GM21381 (cell line): ENCODE measurements around the gene NOP53.
"Not testable (repeated sequence)": the region's sequence is repeated elsewhere in the genome, so short reads cannot be mapped to it uniquely, and the experiment has no call there.

Experiments used
- ATAC-seq: cut with Tn5 transposase; IDR thresholded peaks from one replicate; pipeline ENCODE4 v1.9.1; 2021; ENCODE audit warnings: mild to moderate bottlenecking, moderate library complexity; ENCODE audit not compliant: unreplicated experiment

The NOP53 gene

DNA sequence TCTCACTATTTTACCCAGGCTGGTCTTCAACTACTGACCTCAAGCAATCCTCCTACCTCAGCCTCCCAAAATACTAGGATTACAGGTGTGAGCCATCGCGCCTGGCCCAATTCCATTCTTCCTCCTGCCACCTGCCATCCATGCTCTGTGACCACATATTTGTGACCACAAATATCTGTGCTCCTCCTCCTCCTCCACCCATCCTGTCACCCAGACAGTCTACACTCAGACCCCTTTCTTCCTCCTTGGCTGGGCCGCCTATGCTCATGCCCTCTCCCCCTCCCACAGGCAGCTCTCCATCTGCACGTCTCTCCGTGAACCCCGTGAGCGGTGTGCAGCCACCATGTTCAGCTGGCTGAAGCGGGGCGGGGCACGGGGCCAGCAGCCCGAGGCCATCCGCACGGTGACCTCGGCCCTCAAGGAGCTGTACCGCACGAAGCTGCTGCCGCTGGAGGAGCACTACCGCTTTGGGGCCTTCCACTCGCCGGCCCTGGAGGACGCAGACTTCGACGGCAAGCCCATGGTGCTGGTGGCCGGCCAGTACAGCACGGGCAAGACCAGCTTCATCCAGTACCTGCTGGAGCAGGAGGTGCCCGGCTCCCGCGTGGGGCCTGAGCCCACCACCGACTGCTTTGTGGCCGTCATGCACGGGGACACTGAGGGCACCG lies 28.9 kb upstream of the NOP53 start:
- no peak for ATAC-seq

DNA sequence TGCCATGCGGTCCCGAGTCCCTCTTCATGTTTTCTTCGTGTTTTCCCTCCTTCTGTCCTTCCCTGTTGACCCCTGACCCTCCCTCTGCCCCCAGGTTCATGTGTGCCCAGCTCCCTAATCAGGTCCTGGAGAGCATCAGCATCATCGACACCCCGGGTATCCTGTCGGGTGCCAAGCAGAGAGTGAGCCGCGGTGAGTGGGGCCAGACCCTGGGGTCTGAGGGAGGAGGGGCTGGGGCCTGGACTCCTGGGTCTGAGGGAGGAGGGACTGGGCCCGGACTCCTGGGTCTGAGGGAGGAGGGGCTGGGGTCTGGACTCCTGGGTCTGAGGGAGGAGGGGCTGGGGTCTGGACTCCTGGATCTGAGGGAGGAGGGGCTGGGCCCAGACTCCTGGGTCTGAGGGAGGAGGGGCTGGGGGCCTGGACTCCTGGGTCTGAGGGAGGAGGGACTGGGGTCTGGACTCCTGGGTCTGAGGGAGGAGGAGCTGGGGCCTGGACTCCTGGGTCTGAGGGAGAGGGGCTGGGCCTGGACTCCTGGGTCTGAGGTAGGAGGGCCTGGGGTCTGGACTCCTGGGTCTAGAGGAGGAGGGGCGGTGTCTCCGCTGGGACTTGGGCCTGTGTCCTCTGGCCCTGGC lies 26.8 kb upstream of the NOP53 start:
- not testable (repeated sequence) for ATAC-seq

DNA sequence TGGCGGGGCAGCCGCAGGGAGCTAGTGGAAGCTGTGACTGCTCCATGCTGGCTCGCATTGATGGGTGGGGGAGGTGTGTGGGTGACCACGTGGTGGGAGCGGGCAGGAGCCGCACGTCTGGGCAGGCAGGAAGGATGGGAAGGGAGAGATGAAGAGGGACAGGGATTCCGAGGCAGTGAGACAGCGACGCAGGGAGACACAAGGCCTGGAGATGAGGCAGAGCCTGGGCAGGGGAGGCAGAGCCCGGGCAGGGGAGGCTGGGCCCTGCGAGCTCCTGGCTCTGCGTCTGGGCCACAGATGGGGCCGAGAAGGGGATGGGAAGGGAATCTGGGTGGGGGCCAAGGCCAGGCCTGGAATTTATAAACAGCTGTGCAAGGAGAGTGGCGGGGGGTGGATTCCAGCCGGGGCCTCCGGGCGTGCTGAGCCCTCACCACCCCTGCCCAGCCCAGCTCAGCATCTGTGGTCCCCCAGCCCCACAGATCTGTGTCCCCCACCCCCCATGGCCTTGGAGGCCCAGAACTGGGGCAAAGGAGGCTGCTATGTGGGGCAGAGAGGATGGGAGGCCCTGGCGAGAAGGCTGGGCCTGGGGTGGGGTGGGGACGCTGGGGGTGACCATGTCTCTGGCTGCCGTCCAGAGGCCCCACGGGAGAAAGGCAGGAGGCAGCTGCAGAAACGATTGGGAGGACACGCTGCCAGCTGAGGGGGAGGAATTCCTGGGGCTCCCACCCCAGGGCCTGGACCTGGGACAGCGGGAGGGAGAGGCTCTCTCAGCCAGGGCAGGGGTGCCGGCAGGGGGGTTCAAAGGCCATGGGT lies 26.1 kb upstream of the NOP53 start:
- ATAC-seq = no peak

DNA sequence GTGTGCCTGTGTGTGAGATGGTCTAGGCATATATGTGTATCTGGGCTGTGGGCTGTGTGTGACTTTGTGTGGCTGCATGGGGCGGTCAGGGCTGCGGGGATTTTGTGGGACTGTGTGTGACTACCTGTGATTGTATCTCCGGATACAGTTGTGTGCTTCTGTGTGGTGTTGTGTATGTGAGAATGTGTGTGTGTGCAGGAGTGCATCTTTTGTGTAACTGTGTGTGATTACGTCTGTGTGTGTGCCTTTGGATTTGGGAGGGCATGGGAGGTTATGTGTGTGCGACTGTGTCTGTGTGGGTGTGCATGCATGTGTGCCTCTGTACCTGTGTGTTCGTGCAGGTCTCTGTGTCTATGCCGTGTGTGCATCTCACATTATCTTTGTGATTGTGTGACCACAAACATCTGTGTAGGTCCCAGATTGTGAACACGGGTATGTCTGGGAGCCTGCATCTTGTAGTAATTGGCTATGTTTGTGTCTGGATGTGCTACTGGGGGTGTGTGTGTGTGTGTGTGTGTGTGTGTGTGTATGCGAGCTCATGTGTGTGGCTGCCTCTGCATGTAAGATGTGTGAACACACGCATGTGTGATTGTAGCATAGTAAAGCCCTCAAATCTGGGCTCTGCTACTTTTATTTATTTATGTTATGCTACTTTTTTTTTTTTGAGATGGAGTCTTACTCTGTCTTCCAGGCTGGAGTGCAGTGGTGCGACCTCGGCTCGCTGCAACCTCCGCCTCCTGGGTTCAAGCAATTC lies 24.5 kb upstream of the NOP53 start:
- no peak for ATAC-seq

DNA sequence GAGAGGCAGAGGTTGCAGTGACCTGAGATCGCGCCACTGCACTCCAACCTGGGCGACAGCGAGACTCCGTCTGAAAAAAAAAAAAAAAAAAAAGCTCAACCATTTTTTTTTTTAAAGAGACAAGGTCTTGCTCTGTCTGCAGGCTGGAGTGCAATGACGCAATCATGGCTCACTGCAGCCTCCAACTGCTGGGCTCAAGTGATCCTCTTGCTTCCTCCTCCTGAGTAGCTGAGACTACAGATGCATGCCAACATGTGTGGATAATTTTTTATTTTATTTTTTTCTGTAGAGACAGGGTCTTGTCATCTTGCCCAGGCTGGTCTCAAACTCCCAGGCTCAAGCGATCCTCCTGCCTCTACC lies 21.8 kb upstream of the NOP53 start:
- no peak for ATAC-seq

DNA sequence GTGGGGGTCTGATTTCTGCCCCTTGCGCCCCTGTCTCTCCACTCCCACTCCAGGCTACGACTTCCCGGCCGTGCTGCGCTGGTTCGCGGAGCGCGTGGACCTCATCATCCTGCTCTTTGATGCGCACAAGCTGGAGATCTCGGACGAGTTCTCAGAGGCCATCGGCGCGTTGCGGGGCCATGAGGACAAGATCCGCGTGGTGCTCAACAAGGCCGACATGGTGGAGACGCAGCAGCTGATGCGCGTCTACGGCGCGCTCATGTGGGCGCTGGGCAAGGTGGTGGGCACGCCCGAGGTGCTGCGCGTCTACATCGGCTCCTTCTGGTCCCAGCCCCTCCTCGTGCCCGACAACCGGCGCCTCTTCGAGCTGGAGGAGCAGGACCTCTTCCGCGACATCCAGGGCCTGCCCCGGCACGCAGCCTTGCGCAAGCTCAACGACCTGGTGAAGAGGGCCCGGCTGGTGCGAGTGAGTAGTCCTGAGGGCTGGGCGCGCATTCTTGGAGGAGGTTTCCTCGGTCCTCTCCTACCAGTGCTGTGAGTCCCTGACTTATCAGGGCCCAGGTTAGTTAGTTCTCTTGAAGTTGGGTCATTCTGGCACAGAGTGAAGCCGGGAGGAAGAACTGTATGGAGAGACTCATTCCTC lies 19.5 kb upstream of the NOP53 start:
- no peak for ATAC-seq

DNA sequence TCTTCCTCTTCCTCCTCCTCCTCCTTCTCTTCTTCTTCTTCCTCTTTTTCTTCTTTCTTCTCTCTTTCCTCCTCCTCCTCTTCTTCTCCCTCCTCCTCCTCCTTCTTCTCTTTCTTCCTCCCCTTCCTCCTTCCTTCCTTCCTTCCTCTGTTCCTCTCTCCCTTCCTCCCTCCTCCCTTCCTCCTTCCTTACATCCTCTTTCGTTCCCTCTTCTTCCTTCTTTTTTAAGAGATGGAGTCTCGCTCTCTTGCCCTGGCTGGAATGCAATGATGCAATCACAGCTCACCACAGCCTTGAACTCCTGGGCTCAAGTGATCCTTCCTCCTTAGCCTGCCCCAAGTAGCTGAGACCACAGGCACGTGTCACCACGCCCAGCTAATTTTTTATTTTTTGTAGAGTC lies 18.9 kb upstream of the NOP53 start:
- ATAC-seq = no peak

DNA sequence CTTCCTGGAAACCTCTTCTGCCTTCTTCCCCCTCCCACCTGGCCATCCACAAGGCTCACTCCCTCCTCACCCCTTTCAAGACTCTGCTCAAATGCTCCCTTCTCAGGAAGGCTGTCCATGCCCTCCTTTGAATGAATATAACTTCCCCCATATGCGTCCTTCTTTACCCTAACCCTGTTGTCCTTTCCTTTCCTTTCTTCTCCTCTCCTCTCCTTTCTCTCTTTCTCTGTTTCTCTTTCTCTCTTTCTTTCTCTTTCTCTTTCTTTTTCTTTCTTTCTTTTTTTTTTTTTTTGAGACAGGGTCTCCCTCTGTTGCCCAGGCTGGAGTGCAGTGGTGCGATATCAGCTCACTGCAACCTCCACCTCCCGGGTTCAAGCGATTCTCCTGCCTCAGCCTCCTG lies 17.1 kb upstream of the NOP53 start:
- ATAC-seq = not testable (repeated sequence)

DNA sequence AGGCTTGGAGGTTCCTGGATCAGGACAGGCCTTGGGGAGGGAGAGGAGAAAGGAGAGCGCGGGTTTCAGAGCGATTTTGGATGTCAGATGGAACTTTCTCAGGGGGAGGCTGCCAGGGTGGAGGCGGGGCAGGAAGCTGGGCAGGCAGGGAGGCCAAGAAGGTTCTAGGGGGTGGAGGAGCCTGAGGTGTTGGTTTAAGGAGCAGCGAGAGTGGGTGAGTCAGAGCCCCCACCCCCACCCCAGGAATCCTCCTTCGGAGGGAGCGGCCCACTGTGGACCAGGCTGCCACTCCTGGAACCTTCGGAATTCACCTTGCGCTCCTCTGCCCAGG lies 15.9 kb upstream of the NOP53 start:
- ATAC-seq = no peak

DNA sequence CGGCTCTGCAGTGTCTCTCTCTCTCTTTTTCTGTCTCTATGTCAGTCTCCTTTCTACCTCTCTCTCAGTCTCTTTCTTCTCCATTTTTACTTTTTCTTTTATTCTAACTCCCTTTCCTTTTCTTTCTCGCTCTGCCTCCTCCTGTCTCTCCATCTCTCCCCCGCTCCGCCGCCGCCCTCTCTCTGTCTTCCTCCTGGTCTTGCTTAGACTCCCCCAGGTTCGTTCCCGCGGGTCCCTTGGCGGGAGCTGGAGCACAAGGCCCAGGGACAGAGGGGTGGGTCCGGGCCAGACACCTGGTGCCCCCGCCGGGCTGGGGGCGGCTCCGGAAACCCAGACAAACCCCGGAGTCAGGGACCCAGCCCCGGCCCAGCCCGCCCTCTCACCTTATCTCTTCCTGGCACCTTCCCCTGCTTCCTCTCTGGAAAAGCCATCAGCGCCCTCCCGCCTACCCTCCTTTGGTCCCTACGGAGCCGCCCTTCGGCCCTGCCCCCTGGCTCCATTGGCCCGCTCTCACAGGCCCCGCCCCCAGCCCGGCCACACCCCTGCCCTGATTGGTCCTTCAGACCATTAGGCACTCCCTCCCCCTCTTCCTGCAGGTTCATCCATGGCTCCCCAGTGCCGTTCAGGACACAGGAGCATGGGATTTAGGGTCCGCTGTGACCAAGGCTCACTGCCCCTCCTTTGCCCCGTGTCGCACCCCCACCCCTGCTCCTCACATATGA lies 15.4 kb upstream of the NOP53 start:
- no peak for ATAC-seq

DNA sequence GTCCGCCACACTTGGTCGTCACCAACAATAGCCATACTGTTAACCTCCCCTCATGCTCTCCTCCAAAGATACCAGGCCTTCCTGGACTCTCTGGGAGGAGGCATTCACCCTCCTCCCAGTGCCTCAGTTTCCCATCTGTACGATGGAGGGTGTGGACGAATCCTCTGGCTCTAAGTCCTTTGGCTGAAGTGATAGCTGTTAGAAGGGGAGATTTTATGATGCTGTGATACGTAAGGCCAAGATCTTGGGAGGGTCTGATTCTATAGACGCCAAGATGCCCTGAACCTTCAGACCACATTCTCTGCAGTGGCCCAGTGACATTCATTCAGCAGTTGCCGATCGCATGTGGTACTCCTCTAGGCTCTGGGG lies 14.8 kb upstream of the NOP53 start:
- ATAC-seq = no peak

DNA sequence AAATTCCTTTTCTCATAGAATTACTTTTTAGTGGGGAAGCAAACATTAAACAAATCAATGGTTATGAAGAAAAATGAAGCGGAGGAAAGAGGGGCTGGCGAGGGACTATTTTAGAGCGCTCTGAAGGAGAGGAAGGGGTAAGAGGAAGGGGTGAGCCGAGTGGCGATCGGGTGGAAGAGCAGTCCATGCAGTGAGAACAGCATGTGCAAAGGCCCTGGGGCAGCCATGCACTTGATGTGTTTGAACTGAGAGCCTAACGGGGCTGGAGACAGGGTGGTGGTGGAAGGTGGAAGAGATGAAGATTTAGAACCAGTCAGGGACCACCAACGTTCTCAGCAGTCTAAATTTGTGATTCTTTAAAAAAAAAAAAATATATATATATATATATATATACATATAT lies 14.4 kb upstream of the NOP53 start:
- ATAC-seq = no peak

DNA sequence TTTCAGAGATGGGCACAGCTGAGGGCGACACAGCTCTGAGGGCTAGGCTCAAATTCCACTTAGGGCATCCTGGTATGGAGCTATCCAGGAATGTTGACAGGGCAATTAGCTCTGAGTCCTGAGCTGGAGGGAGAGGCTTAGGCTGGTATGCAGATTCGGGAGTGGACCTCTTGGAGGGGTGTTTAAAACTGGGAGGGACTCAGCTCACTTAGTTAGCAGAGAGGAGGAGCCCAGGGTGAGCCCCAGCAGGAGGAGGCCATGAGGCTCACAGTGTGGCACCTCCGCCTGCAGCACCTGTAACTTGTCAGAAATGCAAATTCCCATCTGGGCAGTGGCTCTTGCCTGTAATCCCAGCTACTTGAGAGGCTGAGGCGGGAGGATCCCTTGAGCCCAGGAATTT lies 10.2 kb upstream of the NOP53 start:
- ATAC-seq = no peak

DNA sequence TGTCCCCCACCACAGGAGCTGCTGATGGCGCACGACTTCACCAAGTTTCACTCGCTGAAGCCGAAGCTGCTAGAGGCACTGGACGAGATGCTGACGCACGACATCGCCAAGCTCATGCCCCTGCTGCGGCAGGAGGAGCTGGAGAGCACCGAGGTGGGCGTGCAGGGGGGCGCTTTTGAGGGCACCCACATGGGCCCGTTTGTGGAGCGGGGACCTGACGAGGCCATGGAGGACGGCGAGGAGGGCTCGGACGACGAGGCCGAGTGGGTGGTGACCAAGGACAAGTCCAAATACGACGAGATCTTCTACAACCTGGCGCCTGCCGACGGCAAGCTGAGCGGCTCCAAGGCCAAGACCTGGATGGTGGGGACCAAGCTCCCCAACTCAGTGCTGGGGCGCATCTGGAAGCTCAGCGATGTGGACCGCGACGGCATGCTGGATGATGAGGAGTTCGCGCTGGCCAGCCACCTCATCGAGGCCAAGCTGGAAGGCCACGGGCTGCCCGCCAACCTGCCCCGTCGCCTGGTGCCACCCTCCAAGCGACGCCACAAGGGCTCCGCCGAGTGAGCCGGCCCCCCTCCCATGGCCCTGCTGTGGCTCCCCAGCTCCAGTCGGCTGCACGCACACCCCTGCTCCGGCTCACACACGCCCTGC lies 4.4 kb upstream of the NOP53 start:
- ATAC-seq = no peak

DNA sequence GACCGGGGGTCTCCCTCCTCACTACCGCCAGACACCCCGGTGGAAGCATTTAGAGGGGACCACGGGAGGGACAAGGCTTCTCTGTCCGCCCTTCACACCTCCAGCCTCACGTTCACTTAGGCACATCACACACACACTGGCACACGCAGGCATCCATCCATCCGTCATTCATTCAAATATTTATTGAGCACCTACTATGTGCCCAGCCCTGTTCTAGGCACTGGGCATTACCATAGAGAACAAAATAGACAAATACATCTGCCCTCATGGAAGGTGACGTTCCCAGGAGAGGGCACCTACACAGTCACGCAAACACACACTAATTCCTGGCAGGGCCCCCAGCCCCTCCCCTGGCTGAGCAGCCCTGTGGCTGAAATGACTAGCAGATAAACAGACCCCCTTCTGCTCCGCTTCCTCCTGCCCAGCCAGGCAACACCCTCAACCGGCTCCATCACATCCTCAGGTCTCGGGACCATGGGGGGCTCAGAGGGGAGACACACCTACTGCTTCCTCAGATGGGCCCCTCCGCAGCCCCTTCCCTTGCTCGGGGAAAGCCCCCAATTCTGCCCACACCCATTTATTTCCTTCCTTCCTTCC lies 3.7 kb upstream of the NOP53 start:
- ATAC-seq = no peak

DNA sequence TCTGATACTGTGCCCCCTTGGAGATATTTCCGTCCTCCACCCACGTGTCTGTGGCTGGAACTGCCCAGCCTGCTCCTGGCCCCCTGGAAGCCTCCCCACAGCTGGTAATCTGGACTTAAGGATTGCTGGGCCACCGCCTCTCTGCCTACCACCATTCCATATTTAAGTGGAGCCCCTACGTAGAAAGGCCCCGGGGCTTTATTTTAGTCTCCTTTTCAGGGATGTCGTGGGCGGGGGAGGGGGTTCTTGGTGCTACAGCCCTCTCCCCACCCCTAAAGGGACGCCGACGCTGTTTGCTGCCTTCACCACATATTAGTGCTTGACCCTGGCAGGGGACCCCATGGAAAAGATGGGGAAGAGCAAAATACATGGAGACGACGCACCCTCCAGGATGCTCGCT lies 2.7 kb upstream of the NOP53 start:
- no peak for ATAC-seq

DNA sequence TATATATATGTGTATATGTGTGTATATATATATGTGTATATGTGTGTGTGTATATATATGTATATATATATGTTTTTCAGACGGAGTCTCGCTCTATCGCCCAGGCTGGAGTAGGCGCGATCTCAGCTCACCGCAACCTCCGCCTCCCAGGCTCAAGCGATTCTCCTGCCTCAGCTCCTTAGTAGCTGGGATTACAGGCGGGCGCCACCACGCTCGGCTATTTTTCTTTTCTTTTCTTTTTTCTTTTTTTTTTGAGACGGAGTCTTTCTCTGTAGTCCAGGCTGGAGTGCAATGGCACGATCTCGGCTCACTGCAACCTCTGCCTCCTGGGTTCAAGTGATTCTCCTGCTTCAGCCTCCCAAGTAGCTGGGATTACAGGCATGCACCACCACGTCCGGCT lies 783 bp downstream of the NOP53 start:
- not testable (repeated sequence) for ATAC-seq

DNA sequence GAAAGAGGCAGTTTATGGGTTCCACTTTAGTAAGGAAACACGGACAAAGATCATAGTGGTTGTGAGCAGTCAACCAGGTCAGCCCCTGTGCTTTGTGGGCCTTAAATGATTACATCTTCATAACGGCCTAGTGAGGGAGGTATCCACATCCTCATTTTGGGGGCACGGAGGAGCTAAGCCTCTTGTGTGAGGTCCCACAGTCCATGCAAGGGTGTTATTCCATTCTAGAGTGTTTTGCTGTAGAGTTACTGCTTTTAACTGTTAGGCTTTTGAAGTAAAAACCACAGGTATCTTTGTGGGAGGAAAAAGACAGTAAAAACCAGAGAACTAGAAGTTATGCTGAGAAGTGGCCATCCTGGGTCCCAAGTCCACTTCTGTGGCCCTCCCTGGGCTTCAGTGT lies 4.0 kb downstream of the NOP53 start:
- ATAC-seq = no peak

DNA sequence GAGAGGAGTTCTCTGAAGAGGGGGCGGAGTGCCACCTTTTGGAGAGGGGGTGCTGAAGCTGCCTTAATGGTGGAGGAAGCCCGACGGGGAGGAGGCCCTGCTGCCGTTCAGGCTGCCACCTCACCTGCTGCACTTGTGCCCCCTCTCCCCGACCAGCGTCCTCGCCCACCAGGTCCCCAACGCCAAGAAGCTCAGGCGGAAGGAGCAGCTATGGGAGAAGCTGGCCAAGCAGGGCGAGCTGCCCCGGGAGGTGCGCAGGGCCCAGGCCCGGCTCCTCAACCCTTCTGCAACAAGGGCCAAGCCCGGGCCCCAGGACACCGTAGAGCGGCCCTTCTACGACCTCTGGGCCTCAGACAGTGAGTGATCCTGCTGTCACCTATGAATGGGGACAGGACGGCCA lies 5.4 kb downstream of the NOP53 start:
- no peak for ATAC-seq
